AG04449 (cell line): Measurements from ENCODE around the gene CELSR1.

Source experiments
- CTCF ChIA-PET: fragments of 350-600 bp; formaldehyde crosslinking; extraction: SDS; loops from one replicate; lab custom pipeline; 2021; ENCODE audit warnings: antibody characterized with exemption; lab: Yijun Ruan, JAX
- POLR2A ChIA-PET: fragments of 400-600, 350-600 bp; formaldehyde crosslinking; extraction: SDS; loops from one replicate; lab custom pipeline; 2020; ENCODE audit warnings: antibody characterized with exemption, inconsistent platforms; lab: Yijun Ruan, JAX
- DNase-seq: peaks from one replicate; pipeline ENCODE4 v3.0.0-alpha.2; 2010; ENCODE audit warnings: low read depth, low spot score
- H3K4me3 ChIP-seq: 2 replicates; pipeline ENCODE4 v1.5.1; 2011; ENCODE audit warnings: low read depth, mild to moderate bottlenecking, control low read depth, low read length
- TF ChIP-seq, protein P1 (sequence below): IDR thresholded peaks from one replicate; pipeline ENCODE4 v1.5.1; 2011; ENCODE audit warnings: mild to moderate bottlenecking, moderate library complexity, low read length, control low read depth, inconsistent platforms; ENCODE audit not compliant: insufficient read depth; ENCODE audit errors: missing control alignments

CELSR1 gene

DNA sequence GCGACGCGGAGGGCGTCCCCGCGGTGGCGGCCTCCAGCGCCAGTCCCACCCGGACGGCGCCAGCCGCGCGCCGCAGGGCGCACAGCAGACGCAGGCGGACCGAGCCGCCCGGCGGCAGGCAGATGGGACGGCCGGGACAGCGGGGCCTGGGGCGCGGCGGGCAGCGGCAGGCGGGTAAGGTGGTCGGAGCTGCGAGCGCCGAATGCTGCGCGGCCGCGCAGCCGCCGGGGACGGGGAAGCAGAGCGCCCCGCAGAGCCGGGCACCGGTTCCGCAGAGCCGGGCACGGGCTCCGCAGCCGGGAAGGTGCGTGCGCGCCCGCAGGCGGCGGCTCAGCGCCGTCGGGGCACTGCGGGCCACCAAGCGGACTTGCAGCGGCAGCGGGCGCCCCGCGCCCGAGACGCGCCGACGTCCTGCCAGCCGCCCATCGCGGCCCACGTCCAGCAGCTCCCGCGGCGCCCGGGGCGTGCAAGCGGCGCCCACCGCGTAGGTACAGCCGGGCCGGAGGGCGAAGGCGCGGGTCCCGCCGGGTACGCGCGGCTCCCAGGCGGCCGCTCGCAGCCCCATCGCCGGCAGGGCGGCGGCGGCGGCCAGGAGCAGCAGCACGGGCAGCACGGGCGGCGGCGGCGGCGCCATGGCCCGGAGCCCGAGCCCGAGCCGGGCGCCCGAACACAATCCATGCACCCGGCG lies 739 bp downstream of the CELSR1 start:
- TF ChIP-seq, protein P1, sequence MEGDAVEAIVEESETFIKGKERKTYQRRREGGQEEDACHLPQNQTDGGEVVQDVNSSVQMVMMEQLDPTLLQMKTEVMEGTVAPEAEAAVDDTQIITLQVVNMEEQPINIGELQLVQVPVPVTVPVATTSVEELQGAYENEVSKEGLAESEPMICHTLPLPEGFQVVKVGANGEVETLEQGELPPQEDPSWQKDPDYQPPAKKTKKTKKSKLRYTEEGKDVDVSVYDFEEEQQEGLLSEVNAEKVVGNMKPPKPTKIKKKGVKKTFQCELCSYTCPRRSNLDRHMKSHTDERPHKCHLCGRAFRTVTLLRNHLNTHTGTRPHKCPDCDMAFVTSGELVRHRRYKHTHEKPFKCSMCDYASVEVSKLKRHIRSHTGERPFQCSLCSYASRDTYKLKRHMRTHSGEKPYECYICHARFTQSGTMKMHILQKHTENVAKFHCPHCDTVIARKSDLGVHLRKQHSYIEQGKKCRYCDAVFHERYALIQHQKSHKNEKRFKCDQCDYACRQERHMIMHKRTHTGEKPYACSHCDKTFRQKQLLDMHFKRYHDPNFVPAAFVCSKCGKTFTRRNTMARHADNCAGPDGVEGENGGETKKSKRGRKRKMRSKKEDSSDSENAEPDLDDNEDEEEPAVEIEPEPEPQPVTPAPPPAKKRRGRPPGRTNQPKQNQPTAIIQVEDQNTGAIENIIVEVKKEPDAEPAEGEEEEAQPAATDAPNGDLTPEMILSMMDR: no peak
- no peak for DNase-seq
- ChIA-PET CTCF (interaction anchor here (14.6 kb wide), 1 partner anchor 170 kb away, joined by 284 read pairs; no protein-coding TSS in a partner anchor), POLR2A (no interaction called here)
- H3K4me3 ChIP-seq: no peak overlapping the region

DNA sequence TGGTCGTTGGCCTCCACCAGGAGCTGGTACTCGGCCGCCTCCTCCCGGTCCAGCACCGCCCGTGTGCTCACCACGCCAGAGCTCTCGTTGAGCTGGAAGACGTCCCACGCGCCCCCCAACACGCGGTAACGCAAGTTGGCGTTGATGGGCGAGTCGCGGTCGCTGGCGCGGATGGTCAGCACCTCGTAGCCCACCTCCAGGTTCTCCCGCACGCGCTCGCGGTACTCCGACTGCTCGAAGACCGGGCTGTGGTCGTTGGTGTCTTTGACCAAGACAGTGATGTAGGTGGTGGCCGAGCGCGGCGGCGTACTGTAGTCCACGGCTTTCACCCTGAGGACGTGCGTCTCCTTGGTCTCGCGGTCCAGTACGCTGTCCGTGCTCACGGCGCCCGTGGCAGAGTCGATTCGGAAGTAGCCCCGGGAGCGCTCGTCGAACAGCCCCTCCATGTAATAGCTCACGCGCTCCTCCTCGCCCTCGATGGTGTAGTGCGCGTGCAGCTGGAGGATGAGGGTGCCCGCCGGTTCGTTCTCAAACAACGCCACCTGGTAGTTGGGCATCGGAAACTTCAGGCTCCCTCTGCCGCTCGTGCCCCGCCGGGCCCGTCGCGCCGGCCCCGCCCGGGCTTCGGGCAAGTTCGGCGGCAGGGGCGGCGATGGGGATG lies 1.4 kb downstream of the CELSR1 start:
- H3K4me3 ChIP-seq: no peak overlapping the region
- no peak for DNase-seq
- ChIA-PET CTCF (interaction anchor here (14.6 kb wide), 1 partner anchor 170 kb away, joined by 284 read pairs; no protein-coding TSS in a partner anchor), POLR2A (no interaction called here)
- TF ChIP-seq, protein P1: no peak

DNA sequence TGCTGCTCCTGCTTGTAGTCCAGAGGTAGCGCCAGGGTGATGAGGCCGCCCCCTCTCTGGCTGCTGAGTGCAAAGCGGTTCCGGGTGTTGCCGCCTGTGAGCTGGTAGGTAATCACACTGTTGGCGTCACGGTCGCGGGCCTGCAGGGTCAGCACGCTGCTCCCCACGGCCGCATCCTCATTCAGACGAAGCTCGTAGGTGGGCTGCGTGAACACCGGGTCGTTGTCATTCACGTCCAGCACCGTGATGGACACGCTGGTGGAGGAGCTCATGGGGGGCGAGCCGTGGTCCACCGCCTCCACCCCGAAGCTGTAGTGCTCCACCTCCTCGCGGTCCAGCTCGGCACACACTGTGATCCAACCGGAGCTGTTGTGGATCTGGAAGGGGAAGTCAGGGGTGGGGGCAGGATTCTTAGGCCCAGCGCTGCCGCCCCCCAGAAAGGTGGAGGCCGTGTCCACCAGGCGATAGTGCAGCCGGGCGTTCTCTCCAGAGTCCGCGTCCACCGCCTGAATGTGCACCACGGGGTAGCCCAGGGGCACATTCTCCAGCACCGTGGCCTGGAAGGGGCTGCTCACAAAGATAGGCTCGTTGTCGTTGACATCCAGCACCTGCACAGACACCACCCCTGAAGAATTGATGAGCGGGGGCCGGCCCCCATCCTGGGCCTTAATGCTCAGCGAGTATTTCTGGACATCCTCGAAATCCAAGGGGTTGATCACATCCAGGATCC lies 2.4 kb downstream of the CELSR1 start:
- TF ChIP-seq, protein P1: no peak
- POLR2A ChIA-PET: no interaction called here
- CTCF ChIA-PET: interaction anchor here (1.5 kb wide), 1 partner anchor 168 kb away, joined by 5 read pairs; no protein-coding TSS in a partner anchor
- H3K4me3 ChIP-seq: no peak overlapping the region
- no peak for DNase-seq

DNA sequence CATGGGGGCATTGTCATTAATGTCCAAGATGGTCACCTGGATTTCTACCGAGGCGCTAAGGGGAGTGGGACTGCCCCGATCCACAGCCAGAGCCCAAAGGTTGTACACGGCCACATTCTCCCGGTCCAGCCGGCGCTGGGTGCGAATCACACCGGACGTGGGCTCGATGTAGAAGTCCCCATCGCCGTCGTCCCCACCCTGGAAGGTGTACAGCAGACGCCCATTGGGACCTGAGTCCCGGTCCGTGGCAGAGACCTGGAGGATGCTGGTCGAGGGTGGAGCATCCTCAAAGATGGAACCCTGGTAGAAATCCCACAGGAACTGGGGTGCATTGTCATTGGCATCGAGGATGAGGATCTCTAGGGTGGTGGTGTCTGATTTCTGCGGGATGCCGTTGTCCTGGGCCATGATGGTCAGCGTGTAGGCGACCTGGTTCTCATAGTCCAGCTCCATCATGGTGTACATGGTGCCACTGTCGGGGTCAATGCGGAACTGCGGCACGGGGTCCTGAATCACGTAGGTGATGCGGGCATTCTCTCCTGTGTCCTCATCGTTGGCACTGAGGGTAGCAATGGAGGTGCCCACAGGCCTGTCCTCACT lies 3.1 kb downstream of the CELSR1 start:
- POLR2A ChIA-PET: no interaction called here
- CTCF ChIA-PET: interaction anchor here (1.5 kb wide), 1 partner anchor 167 kb away, joined by 5 read pairs; no protein-coding TSS in a partner anchor
- H3K4me3 ChIP-seq: no peak overlapping the region

DNA sequence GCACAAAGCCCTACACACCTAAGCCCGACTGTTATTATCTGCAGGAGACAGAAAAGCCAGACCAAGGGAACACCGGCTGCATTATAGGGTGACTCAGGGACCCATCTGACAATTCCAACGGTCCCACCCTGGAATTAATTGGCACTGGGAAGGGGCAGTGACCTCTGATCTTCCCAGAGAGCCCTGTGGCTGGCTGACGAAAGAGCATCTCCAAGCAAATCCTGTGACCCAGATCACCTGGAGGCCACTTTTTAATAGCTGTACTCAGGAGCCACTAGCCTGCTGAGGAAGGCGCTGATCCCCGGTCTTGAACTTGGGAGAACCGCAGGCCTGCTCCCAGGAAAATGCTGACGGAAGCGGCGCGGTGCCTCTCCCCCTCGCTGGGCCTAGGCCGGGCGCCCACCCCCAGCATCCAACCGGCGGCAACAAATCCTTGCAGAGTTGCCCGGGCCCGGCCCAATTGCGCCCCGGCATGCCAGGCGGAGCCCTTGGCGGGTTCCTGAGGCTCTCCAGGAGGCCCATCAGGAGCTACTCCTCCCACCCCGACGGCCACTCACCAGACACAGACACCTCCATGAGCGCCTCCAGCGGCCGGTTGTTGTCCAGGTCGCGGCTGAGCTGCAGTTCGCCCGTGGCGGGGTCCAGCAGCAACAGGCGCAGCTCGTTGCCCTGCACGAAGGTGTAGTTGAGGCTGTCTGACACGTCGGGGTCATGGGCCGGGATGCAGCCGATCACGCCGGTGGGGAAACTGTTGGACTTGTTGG lies 4.2 kb downstream of the CELSR1 start:
- no peak overlapping the region for H3K4me3 ChIP-seq
- TF ChIP-seq, protein P1: no peak
- no peak for DNase-seq
- ChIA-PET POLR2A (no interaction called here), CTCF (interaction anchor here (0.8 to 1.2 kb wide), 2 partner anchors 8 to 165 kb away, joined by 4 to 7 read pairs; no protein-coding TSS in a partner anchor)

More for the DNA sequence above, 3.1 kb downstream of the CELSR1 start:
- no peak for DNase-seq
- TF ChIP-seq, protein P1: no peak
